ENCODE measurements around the gene RAB6B. TPM values are rescaled to one million over a fixed set of nuclear protein-coding genes. Genes with fewer than 3 reads are reported as not detected.

Gene RAB6B
- total RNA-seq, 4 donors from 2014 or later = 0.53 to 1.2 (median 0.81) TPM

DNA sequence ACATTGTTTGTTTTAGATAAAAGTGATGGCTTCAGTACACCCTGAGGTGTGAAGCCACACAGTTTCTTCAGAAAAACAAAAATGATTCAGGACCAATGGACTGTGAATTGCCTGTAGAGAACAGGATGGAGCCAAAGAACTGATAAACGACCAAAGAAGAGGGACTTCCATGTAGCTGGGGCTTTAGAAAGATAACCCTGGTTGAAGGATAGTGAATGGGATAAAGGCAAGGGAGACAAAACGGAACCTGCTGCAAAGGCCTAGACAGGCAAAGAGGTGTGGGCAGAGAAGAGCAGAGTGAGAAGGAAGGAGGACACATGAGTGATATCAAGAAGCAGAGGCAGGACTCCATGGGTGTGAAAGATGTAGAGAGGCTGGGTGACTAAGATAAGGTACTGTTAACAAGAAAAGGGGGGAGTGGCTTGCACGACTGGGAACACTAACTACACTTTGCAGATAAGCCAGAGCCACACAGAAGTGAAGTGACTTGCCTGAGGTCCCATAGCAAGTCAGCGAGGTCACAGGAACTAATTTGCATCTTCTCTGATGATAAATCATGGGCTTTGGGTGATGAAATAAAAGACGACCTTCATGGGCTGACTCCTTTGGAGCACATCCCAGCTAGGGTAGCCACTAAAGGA lies 44.3 kb downstream of the RAB6B start:
- Histone ChIP-seq H3K27me3 (no peaks in the 10 kb centered on the region), H3K27ac (no peak overlapping the region), H3K4me1 (no peaks in the 10 kb centered on the region), H3K36me3 (no peaks in the 10 kb centered on the region), H3K9me3 (no peaks in the 10 kb centered on the region), H3K4me3 (no peak overlapping the region)
- no peak for TF ChIP-seq POLR2A (IDR thresholded peaks at IDR 0.05)
- TF ChIP-seq, protein P1, sequence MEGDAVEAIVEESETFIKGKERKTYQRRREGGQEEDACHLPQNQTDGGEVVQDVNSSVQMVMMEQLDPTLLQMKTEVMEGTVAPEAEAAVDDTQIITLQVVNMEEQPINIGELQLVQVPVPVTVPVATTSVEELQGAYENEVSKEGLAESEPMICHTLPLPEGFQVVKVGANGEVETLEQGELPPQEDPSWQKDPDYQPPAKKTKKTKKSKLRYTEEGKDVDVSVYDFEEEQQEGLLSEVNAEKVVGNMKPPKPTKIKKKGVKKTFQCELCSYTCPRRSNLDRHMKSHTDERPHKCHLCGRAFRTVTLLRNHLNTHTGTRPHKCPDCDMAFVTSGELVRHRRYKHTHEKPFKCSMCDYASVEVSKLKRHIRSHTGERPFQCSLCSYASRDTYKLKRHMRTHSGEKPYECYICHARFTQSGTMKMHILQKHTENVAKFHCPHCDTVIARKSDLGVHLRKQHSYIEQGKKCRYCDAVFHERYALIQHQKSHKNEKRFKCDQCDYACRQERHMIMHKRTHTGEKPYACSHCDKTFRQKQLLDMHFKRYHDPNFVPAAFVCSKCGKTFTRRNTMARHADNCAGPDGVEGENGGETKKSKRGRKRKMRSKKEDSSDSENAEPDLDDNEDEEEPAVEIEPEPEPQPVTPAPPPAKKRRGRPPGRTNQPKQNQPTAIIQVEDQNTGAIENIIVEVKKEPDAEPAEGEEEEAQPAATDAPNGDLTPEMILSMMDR (IDR thresholded peaks at IDR 0.05) = no peak
- DNase-seq = no peak

DNA sequence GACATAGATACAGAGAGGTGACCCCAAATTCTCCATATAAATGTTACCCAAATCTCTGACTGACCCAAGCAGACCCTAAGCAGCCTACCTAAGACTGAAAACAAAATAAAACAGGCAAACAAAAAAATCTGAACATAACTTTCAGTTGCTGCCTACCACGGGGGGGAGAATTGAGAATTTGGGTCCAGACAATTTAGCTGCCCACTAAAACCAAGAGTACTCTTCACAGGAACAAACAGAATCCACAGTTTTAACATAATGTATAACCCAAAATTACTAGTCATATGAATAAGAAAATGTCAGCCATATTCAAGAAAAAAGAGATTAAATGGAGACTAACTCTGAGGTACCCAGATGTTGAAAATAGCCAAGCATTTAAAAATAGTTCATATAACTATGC lies 45.6 kb downstream of the RAB6B start:
- Histone ChIP-seq H3K9me3 (no peaks in the 10 kb centered on the region), H3K27ac (no peak overlapping the region), H3K4me1 (no peaks in the 10 kb centered on the region), H3K36me3 (no peaks in the 10 kb centered on the region), H3K4me3 (no peak overlapping the region), H3K27me3 (no peaks in the 10 kb centered on the region)
- TF ChIP-seq POLR2A (IDR thresholded peaks at IDR 0.05) = no peak
- TF ChIP-seq, protein P1 (IDR thresholded peaks at IDR 0.05) = no peak
- DNase-seq = no peak

DNA sequence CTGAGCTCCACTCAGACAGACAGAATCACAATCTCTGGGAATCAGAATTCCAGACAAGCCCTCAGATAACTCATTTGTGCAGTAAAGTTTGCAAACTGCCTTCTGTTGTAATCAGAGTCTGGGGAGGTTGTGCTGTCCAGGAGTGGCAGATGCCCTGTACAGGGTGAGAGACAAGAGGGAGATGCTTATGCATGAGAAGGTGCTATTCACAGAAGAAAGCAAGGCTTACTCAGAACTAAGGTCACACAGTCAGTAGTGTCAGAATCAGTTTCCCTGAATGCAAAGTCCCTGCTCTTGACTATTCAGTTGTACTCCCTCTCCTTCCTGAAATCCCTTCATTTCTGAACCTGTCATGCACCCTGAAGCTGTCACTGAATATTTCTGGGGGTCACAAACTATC lies 46.3 kb downstream of the RAB6B start:
- no peak for TF ChIP-seq POLR2A (IDR thresholded peaks at IDR 0.05)
- TF ChIP-seq, protein P1 (IDR thresholded peaks at IDR 0.05) = no peak
- no peak for DNase-seq
- no peaks in the 10 kb centered on the region for H3K36me3 ChIP-seq
- H3K27me3 ChIP-seq = no peaks in the 10 kb centered on the region
- no peaks in the 10 kb centered on the region for H3K4me1 ChIP-seq
- H3K9me3 ChIP-seq = no peaks in the 10 kb centered on the region
- no peak overlapping the region for H3K27ac ChIP-seq
- H3K4me3 ChIP-seq = no peak overlapping the region

DNA sequence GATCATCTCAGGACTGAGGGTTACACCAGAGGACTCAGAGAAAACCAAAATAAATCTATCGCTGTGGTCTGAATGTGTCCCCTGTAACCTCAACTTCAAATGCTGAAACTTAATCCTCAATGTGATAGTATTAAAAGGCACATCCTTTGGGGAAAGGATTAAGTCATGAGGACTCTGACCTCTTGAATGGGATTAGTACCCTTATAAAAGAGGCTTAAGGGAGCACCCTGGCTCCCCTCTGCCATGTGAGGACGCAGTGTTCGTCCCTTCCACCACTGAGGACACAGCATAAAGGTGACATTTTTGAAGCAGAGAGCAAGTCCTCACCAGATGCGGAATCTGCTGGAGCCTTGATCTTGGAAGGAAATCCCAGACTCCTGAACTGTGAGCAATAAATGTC lies 50.6 kb downstream of the RAB6B start:
- H3K4me1 ChIP-seq = no peaks in the 10 kb centered on the region
- no peak for TF ChIP-seq POLR2A (IDR thresholded peaks at IDR 0.05)
- TF ChIP-seq, protein P1 (IDR thresholded peaks at IDR 0.05) = no peak
- H3K36me3 ChIP-seq = no peaks in the 10 kb centered on the region
- no peak overlapping the region for H3K4me3 ChIP-seq
- no peak for DNase-seq
- H3K9me3 ChIP-seq = no peaks in the 10 kb centered on the region
- no peaks in the 10 kb centered on the region for H3K27me3 ChIP-seq
- no peak overlapping the region for H3K27ac ChIP-seq

DNA sequence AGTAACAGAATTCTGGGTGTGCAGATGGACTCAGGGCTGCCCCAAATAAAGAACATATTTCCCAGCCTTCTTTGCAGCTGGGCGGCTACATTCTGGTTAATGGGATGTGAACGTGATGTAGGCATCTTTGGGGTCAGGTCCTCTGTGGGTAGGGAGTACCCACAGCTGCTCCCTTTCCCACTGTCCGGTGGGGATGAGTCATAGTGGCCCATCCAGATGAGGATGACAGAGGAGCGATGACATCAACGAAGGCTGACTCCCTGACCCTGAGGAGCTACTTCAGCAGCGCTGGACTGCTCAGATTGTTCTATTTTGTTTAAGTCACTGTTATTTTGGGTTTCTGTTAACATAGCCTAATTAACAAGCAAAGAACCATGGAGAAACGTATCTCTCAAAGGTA lies 52.0 kb downstream of the RAB6B start:
- DNase-seq = no peak
- H3K4me1 ChIP-seq = no peaks in the 10 kb centered on the region
- no peak overlapping the region for H3K4me3 ChIP-seq
- TF ChIP-seq, protein P1 (IDR thresholded peaks at IDR 0.05) = no peak
- TF ChIP-seq POLR2A (IDR thresholded peaks at IDR 0.05) = no peak
- H3K27ac ChIP-seq = no peak overlapping the region
- H3K9me3 ChIP-seq = no peaks in the 10 kb centered on the region
- H3K27me3 ChIP-seq = no peaks in the 10 kb centered on the region
- no peaks in the 10 kb centered on the region for H3K36me3 ChIP-seq

DNA sequence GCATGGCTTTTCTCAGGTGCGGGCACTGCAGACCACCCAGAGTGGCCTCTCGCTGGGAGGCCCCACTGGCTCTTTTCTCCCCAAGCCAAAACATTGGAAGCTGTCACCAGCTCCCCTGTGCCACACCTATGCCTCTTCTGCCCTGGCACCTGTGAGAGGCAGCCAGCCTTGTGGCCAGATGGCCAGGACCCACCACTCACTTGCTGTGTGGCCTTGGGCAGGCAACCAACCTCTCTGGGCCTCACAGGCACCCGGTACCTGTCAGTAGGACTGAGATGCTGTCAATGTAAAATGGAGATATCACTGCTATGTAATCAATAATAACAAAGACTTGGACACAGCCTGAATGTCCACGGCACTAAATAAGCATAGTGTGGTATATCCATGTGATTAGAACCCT lies 53.5 kb downstream of the RAB6B start:
- Histone ChIP-seq H3K27ac (no peak overlapping the region), H3K9me3 (no peaks in the 10 kb centered on the region), H3K4me3 (no peak overlapping the region), H3K4me1 (no peaks in the 10 kb centered on the region), H3K36me3 (no peaks in the 10 kb centered on the region), H3K27me3 (no peaks in the 10 kb centered on the region)
- TF ChIP-seq, protein P1 (IDR thresholded peaks at IDR 0.05) = no peak
- no peak for TF ChIP-seq POLR2A (IDR thresholded peaks at IDR 0.05)
- DNase-seq = no peak
